Activated T-cell treated with anti-CD3 and anti-CD28 coated beads, Interleukin-2, amount 50 U/mL, for 4 hours (primary cell): ENCODE measurements around the gene SLC31A2. TPM values are rescaled to one million over a fixed set of nuclear protein-coding genes. Genes with fewer than 3 reads are reported as not detected.
"Not testable (repeated sequence)": the region's sequence is repeated elsewhere in the genome, so short reads cannot be mapped to it uniquely, and the experiment has no call there.

Experiments
- ATAC-seq, 2 donors: fragments of 200-7000 bp; cut with Tn5 transposase; one replicate each; pipeline ENCODE4 v1.10.0; 2021
- DNase-seq: peaks from one replicate; pipeline ENCODE4 v3.0.0-alpha.2; 2020
- H3K27me3 Mint-ChIP-seq: one replicate; pipeline ENCODE4 v1.8.0; 2021; ENCODE audit warnings: low read depth, mixed read lengths
- H3K36me3 Mint-ChIP-seq: one replicate; pipeline ENCODE4 v1.8.0; 2022; ENCODE audit warnings: mixed read lengths; ENCODE audit not compliant: insufficient read depth
- H3K4me1 Mint-ChIP-seq: one replicate; pipeline ENCODE4 v1.8.0; 2021; ENCODE audit warnings: low read depth, mixed read lengths
- H3K4me3 Mint-ChIP-seq: one replicate; pipeline ENCODE4 v1.8.0; 2021; ENCODE audit warnings: mild to moderate bottlenecking, moderate library complexity, mixed read lengths
- H3K9me3 Mint-ChIP-seq: one replicate; pipeline ENCODE4 v1.8.0; 2021; ENCODE audit warnings: mixed read lengths
- total RNA-seq, 3 donors: library from RNA; stranded (reverse); gene quantifications; one replicate each; pipeline ENCODE4 v1.2.1, GENCODE V29; 2021

SLC31A2 gene
- total RNA-seq, 3 donors from 2014 or later: 3.2 to 3.5 (median 3.4) TPM

- Mint-ChIP-seq H3K9me3 (peaks cover 11% of the 10 kb centered on the region), H3K36me3 (no peaks in the 10 kb centered on the region), H3K4me1 (no peaks in the 10 kb centered on the region), H3K4me3 (no peak overlapping the region), H3K27me3 (peaks cover 14% of the 10 kb centered on the region)
- no peak for DNase-seq
- ATAC-seq: no peak
These were observed 10.9 kb upstream of the SLC31A2 start for GRCh38 chr9:113139953-113140352.

- H3K4me3 Mint-ChIP-seq, ATAC-seq: not testable (repeated sequence)
These were observed 9.9 kb upstream of the SLC31A2 start for GRCh38 chr9:113140896-113141295.

GRCh38 chr9:113143432-113144227, 7.2 kb upstream of the SLC31A2 start:
- Mint-ChIP-seq H3K9me3 (peaks cover 11% of the 10 kb centered on the region), H3K36me3 (no peaks in the 10 kb centered on the region), H3K4me3 (no peak overlapping the region), H3K27me3 (peaks cover 17% of the 10 kb centered on the region), H3K4me1 (no peaks in the 10 kb centered on the region)
- DNase-seq: no peak
- ATAC-seq: no peak

More at GRCh38 chr9:113140896-113141295, 9.9 kb upstream of the SLC31A2 start:
- DNase-seq, H3K36me3 Mint-ChIP-seq, H3K4me1 Mint-ChIP-seq: not testable (repeated sequence)
- Mint-ChIP-seq H3K9me3 (peaks cover 11% of the 10 kb centered on the region), H3K27me3 (peaks cover 17% of the 10 kb centered on the region)

- H3K36me3 Mint-ChIP-seq: no peaks in the 10 kb centered on the region
- H3K4me1 Mint-ChIP-seq: peaks cover 15% of the 10 kb centered on the region
- H3K27me3 Mint-ChIP-seq: peaks cover 15% of the 10 kb centered on the region
- ATAC-seq (no peak), DNase-seq (no peak)
- H3K9me3 Mint-ChIP-seq: no peaks in the 10 kb centered on the region
- no peak overlapping the region for H3K4me3 Mint-ChIP-seq
These were observed 2.5 kb upstream of the SLC31A2 start for GRCh38 chr9:113148372-113148705.

- ATAC-seq (no peak), DNase-seq (no peak)
- Mint-ChIP-seq H3K27me3 (peaks cover 15% of the 10 kb centered on the region), H3K4me1 (peaks cover 15% of the 10 kb centered on the region), H3K36me3 (no peaks in the 10 kb centered on the region), H3K4me3 (no peak overlapping the region), H3K9me3 (no peaks in the 10 kb centered on the region)
These were observed 1.9 kb upstream of the SLC31A2 start for GRCh38 chr9:113148781-113149510.

- not testable (repeated sequence) for H3K4me3 Mint-ChIP-seq, H3K9me3 Mint-ChIP-seq, H3K36me3 Mint-ChIP-seq, ATAC-seq, DNase-seq
- Mint-ChIP-seq H3K27me3 (peaks cover 11% of the 10 kb centered on the region), H3K4me1 (peaks cover 15% of the 10 kb centered on the region)
These were observed 1.2 kb upstream of the SLC31A2 start for GRCh38 chr9:113149561-113149960.

- ATAC-seq: no peak
- H3K27me3 Mint-ChIP-seq: no peaks in the 10 kb centered on the region
- DNase-seq: no peak
- no peaks in the 10 kb centered on the region for H3K36me3 Mint-ChIP-seq
- peaks cover 31% of the 10 kb centered on the region for H3K4me1 Mint-ChIP-seq
- peak overlapping the region; percentile 84 for H3K4me3 Mint-ChIP-seq
- no peaks in the 10 kb centered on the region for H3K9me3 Mint-ChIP-seq
These were observed 1.2 kb downstream of the SLC31A2 start for GRCh38 chr9:113151696-113152630.

- no peaks in the 10 kb centered on the region for H3K27me3 Mint-ChIP-seq
- no peaks in the 10 kb centered on the region for H3K9me3 Mint-ChIP-seq
- no peak for ATAC-seq
- peak overlapping the region; percentile 84 for H3K4me3 Mint-ChIP-seq
- DNase-seq: no peak
- H3K36me3 Mint-ChIP-seq: no peaks in the 10 kb centered on the region
- peaks cover 34% of the 10 kb centered on the region for H3K4me1 Mint-ChIP-seq
These were observed 1.9 kb downstream of the SLC31A2 start for GRCh38 chr9:113152699-113153098.

GRCh38 chr9:113153599-113153998, 2.8 kb downstream of the SLC31A2 start:
- Mint-ChIP-seq H3K4me1 (peaks cover 34% of the 10 kb centered on the region), H3K36me3 (peaks cover 3% of the 10 kb centered on the region), H3K4me3 (no peak overlapping the region), H3K9me3 (no peaks in the 10 kb centered on the region), H3K27me3 (no peaks in the 10 kb centered on the region)
- DNase-seq (no peak), ATAC-seq (no peak)

- Mint-ChIP-seq H3K27me3 (no peaks in the 10 kb centered on the region), H3K4me3 (no peak overlapping the region), H3K4me1 (peaks cover 34% of the 10 kb centered on the region), H3K36me3 (peaks cover 6% of the 10 kb centered on the region), H3K9me3 (no peaks in the 10 kb centered on the region)
- DNase-seq (no peak), ATAC-seq (no peak)
These were observed 3.7 kb downstream of the SLC31A2 start for GRCh38 chr9:113154471-113154870.

GRCh38 chr9:113154946-113155345, 4.1 kb downstream of the SLC31A2 start:
- no peaks in the 10 kb centered on the region for H3K27me3 Mint-ChIP-seq
- H3K4me3 Mint-ChIP-seq: no peak overlapping the region
- peaks cover 6% of the 10 kb centered on the region for H3K36me3 Mint-ChIP-seq
- H3K4me1 Mint-ChIP-seq: peaks cover 34% of the 10 kb centered on the region
- H3K9me3 Mint-ChIP-seq: no peaks in the 10 kb centered on the region
- DNase-seq (no peak), ATAC-seq (no peak)

GRCh38 chr9:113155911-113156588, 5.2 kb downstream of the SLC31A2 start:
- no peak for ATAC-seq
- H3K9me3 Mint-ChIP-seq: no peaks in the 10 kb centered on the region
- H3K4me1 Mint-ChIP-seq: peaks cover 30% of the 10 kb centered on the region
- no peak overlapping the region for H3K4me3 Mint-ChIP-seq
- no peaks in the 10 kb centered on the region for H3K27me3 Mint-ChIP-seq
- H3K36me3 Mint-ChIP-seq: peaks cover 11% of the 10 kb centered on the region
- peak; percentile 9 for DNase-seq

GRCh38 chr9:113156880-113157279, 6.1 kb downstream of the SLC31A2 start:
- no peaks in the 10 kb centered on the region for H3K9me3 Mint-ChIP-seq
- peak in 1 of 2 donors; percentile 11 for ATAC-seq
- no peak for DNase-seq
- no peaks in the 10 kb centered on the region for H3K27me3 Mint-ChIP-seq
- H3K4me1 Mint-ChIP-seq: peaks cover 26% of the 10 kb centered on the region
- peaks cover 13% of the 10 kb centered on the region for H3K36me3 Mint-ChIP-seq
- no peak overlapping the region for H3K4me3 Mint-ChIP-seq

GRCh38 chr9:113158446-113158845, 7.6 kb downstream of the SLC31A2 start:
- ATAC-seq (no peak), DNase-seq (no peak)
- peaks cover 24% of the 10 kb centered on the region for H3K36me3 Mint-ChIP-seq
- no peaks in the 10 kb centered on the region for H3K27me3 Mint-ChIP-seq
- H3K4me1 Mint-ChIP-seq: peaks cover 19% of the 10 kb centered on the region
- H3K9me3 Mint-ChIP-seq: no peaks in the 10 kb centered on the region
- H3K4me3 Mint-ChIP-seq: no peak overlapping the region
